Placental epithelial cell (primary cell): ENCODE data around the gene KDM5A. TPM values are rescaled to one million over a fixed set of nuclear protein-coding genes. Genes with fewer than 3 reads are reported as not detected.

Experiments used
- total RNA-seq: library from RNA; depleted of rRNA; stranded (reverse); fragments of >200 nt; gene quantifications from 2 replicates; pipeline ENCODE4 v1.2.3, GENCODE V29; 2012

KDM5A gene
- total RNA-seq, result 50.0 and 61.2 TPM in 2 replicates

DNA sequence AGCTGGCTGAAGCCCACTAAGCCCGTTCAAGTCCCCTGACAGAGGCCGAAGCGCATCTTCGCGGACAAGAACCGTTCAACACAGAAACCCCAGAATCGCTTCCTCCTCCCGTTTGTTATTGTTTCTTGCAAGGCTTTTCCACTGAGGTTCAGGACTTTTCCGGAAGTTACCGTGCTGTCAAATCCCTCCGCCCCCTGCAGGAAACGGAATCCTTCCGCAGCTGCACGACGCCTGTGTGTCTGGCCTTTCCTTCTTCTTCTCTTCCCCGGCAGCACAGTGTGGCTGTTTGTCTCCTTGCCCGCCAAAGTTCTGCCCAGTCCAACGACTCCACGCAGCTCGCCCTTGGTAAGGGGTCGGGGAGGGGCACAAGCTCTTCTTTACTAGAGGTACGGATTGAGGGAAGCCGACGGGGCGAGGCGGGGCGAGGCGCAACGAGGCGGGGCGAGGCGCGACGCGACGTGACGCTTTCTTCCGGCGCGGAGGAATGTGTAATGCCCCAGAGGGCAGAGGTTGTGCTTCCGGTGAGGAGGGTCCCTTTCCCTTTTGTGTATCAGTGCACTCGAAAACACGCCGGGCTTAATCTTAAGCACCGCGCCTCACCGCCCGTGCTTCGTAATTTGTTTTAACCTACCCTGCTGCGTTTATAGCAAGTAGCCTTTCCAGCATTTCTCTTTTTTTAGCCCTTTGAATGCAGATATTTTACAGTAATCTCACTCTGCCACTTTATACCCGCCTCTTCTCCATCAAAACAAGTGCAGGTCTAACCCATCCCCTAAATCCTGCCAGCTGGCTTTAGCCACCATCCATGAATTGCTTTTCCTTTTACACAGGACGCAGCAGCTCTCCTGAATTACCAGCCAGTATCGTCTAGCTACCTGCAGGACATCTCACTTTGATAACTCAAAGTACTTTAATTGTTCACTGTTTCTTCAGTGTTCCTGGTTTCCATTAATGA, at the start of gene KDM5A:
TSS of gene KDM5A (minus strand) at position 179 of the 955 bp plus-strand sequence. CDS start 229 bp downstream, outside the sequence.

GRCh38 chr12:401235-402028, 12.3 kb upstream of the KDM5A start, which contains the start of gene CCDC77:
TSS of gene CCDC77 (plus strand) at chr12:401644. CDS start at chr12:409384, 7,740 bp downstream.

DNA sequence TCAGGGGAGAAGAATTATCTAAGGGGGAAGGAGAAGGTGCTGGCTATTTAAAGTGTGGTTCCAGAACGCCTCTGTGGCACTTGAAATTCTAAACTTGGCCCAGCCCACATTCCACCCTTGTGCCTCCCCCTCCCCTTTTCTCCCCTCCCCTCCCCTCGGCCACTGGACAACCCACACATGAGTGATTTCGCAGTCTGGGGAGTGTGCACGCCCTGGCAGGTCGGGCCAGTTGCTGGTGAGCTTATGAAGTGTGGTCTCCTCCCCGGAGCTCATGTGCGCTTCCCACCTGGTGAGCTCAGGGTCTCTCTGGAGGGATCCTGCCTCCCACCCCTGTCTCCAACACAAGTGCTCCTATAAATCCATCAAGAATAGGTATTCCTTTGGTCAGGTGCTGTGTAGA, 126.3 kb downstream of the KDM5A start, which contains the start of gene SLC6A13:
TSS of gene SLC6A13 (minus strand) at position 20 of the 400 bp plus-strand sequence. CDS start 2,784 bp downstream, outside the sequence.

Other genes with a start within 250 kb of the KDM5A start
- gene SLC6A12, start 175.2 kb downstream of the KDM5A start, total RNA-seq, result not detected in 2 replicates
- gene SLC6A13, start 126.5 kb downstream of the KDM5A start, total RNA-seq, result not detected in 2 replicates
- 4.3 and 4.8 TPM in 2 replicates for gene CCDC77, start 12.3 kb upstream of the KDM5A start, total RNA-seq
- gene B4GALNT3, start 70.6 kb upstream of the KDM5A start, total RNA-seq, result 0.22 and 0.39 TPM in 2 replicates